GM18873 (cell line): ENCODE measurements around the gene PLN.

Experiments used
- ATAC-seq: cut with Tn5 transposase; IDR thresholded peaks from one replicate; pipeline ENCODE4 v1.9.1; 2021; ENCODE audit warnings: mild to moderate bottlenecking, moderate library complexity, moderate number of reproducible peaks; ENCODE audit not compliant: unreplicated experiment, low FRiP score

The PLN gene

DNA sequence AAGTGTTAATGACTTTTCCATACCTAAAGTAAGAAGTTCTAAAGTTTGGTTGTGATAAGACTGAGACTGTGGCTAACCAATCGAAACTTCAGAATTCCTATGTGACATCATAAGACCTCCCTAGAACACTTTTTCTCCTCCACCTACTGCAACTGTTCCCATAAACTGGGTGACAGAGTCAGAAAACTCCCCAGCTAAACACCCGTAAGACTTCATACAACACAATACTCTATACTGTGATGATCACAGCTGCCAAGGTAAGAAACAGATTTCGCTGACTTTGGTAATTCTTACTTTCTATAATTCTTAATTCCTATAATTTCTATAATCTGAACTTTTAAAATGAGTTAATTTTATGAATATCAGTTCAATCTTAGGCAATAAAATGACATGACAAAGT lies at the start of gene PLN:
TSS of gene PLN (plus strand) at position 161 of the 400 bp plus-strand sequence. CDS start 10,626 bp downstream, outside the sequence.
- no peak for ATAC-seq

GRCh38 chr6:118500130-118501015 lies 47.7 kb upstream of the PLN start:
- ATAC-seq = no peak

DNA sequence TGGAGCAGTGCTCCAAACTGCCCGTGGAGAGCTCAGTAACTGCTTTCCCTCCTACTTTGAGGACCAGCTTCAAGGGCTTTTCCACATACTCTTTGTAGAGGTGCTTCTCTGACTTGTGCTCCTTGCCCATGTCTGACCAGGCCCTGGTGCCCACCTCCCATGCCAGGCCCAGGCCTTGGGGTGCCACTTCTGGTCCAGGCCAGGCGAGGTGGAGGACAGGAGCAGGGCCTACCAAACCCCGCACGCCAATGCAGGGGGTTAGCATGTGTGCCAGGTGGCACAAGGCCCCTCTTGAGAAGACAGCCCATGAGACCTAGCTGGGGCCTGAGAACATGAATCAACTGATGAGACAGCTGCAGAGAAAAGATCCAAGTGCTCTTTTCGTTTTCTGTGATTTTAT lies 47.0 kb upstream of the PLN start:
- no peak for ATAC-seq

DNA sequence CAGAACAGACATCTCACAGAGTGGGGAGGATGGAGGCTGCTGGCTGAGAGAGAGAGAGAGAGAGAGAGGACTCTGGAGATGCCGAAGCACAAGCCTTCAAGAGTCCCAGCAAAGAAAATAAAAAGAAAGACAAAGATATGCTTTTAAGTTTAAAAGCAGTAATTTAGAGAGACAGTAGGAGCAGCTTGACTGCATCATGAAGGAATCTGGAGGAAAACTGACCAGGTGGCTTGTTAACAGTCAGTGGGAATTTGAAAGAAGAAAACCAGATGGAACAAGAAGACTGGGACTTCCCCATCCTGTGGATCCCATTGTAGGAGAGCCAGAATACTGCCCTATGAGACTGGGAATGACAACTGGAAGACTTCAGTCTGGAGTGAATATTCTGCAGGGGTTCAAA lies 46.3 kb upstream of the PLN start:
- no peak for ATAC-seq

DNA sequence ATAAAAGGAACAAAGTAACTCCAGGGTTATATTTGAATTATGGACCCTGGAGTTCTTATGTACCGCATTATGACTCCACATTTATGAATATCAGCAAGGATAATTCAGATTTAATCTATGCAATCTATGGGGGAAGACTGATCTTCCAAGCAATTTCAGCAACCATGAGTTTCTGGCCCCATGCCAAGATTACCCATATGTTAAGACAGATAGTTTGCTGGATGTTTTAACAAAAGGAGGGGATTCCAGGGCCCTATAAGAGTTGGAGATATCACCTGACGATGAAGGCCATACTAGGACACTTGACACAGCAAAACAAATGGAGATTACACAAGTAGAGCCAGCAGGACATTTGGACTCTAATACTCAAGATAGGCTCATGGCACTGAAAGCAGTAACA lies 45.9 kb upstream of the PLN start:
- no peak for ATAC-seq

DNA sequence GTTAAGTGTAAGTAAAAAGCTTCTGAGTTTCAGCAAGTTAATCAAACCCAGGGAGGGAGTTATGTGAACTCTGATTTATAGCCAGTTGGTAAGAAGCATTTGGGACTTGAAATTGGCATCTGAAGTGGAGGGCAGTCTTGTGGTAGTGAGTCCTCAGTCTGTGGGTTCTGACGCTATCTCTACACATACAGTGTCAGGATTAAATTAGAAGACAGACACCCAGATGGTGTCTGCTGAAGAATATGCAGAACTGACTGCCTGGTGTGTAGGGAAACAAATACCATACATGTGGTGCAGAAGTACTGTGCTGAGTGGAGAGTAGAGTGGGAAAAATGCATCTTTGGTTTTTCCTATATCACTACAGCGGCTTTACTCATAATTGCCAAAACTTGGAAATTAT lies 43.5 kb upstream of the PLN start:
- no peak for ATAC-seq

- no peak for ATAC-seq
Observed at GRCh38 chr6:118505656-118506055, 42.4 kb upstream of the PLN start.

GRCh38 chr6:118506071-118506638 lies 41.9 kb upstream of the PLN start:
- no peak for ATAC-seq

DNA sequence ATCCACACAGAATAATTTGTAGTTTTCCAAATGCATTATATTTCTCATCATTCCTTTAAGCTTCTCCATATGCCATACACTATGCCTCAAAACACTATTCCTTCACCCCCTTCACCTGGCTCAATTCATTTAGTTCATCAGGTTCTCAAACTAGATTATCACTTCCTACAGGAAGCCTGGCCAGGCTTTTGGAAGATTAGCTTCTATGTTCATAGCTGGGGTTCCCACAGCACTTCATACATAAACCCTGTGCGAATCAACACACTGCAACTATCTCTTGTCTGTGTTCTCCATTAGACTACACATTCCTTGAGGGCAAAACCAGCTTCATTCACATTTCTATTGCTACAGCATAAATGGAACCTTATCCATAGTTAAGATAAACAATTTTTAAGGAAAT lies 40.5 kb upstream of the PLN start:
- ATAC-seq = no peak

GRCh38 chr6:118509009-118509617 lies 39.0 kb upstream of the PLN start:
- ATAC-seq = no peak

GRCh38 chr6:118511930-118512715 lies 36.0 kb upstream of the PLN start:
- no peak for ATAC-seq

- ATAC-seq = no peak
Observed at GRCh38 chr6:118514689-118515088, 33.4 kb upstream of the PLN start.

DNA sequence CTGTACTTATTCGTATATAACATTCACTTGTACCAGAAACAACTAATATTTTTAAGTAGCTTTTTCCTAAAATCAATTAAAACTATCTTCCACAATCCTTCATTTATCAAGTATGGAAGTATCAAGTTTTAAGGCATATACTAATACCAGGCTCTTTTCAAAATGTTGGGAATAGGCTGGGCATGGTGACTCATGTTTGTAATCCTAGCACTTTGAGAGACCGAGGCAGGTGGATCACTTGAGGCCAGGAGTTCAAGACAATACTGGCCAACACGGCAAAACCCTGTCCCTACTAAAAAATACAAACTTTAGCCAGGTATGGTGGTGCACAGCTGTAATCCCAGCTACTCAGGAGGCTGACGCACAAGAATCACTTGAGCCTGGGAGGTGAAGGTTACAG lies 25.7 kb upstream of the PLN start:
- ATAC-seq = no peak

- no peak for ATAC-seq
Observed at GRCh38 chr6:118523216-118523615, 24.9 kb upstream of the PLN start.

- no peak for ATAC-seq
Observed at GRCh38 chr6:118524686-118525085, 23.4 kb upstream of the PLN start.

- ATAC-seq = no peak
Observed at GRCh38 chr6:118525913-118526780, 21.9 kb upstream of the PLN start.

GRCh38 chr6:118528129-118528528 lies 20.0 kb upstream of the PLN start:
- ATAC-seq = no peak

GRCh38 chr6:118529756-118530155 lies 18.3 kb upstream of the PLN start:
- ATAC-seq = no peak

GRCh38 chr6:118530942-118531341 lies 17.2 kb upstream of the PLN start:
- no peak for ATAC-seq
